ENCODE data around the gene ZNF789.
"Not testable (repeated sequence)": the region's sequence is repeated elsewhere in the genome, so short reads cannot be mapped to it uniquely, and the experiment has no call there.

Gene ZNF789

DNA sequence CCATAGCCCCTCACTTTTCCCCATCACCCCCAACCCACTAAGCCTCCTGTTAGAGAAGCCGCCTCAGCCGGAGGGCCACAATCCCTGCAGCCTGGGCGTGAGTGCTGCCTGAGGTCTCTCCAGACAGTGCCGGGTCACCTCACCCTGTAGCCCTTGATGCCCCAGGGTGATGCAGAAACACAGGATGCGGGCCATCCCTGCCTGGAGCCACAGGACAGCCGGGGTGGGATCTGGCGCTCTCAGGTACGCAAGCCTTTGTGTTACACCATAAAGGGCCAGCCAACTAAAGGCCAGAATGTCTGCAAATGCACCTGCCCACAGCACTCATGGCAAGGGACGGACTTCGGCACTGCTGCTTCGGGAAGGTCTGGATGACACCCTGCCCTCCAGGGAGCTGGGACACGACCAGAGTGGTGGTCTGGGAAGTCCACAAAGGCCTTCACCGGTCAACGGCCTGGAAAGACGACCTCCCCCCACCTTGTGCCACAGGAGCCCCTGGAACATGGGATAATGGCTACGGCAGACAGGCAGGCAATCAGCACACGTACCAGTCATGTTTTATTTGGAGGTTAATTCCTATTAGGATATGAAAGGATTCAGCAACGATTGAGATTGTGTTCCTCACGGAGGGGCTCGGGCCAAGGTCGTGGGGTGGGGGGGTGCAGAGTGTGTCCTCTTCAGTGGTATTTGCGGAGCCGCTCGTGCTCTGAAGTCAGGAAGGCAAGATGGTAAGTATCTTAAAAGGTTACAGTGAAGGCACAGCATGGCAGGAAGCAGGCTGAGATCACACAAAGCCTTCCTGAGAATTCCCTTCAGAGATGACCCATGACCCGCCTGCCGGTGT lies 14.8 kb upstream of the ZNF789 start:
- DNase-seq = no peak

DNA sequence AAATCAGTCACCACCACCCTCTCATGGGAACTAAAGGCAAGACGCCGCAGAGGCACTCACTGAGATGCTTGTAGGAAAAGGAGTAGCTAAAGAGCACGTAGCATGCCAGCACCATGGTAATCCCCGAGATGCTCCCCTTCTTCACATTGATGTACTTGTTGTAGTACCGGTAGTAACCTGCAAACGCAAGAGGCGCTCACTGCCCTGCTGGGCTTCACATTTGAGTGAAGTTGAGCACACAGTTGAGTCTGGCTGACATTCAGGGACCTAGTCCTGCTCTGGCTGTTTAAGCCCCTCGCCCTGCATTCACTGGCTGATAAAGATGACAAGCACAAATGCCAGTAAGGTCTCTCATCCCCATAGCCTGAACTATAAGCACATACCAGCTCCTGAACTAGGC lies 13.6 kb upstream of the ZNF789 start:
- DNase-seq = no peak

DNA sequence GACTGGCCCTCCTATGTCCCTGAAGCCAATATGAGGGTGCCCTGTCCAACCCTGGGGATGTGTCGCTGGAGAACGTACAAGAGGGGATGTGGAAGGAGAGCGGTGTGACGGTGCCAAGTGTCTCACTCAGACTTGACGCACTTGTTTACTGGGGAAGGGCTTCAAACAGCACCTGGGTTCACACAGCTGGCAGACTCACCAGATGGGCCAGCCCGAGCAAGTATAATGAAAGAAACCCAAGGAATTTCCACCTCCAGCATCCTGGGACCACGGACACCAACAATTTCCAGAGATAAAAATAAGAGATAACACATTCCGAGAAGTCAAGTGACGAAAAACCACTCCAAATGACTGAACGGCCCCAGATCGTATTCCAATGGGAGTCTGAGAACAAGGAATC lies 12.0 kb upstream of the ZNF789 start:
- no peak for DNase-seq

DNA sequence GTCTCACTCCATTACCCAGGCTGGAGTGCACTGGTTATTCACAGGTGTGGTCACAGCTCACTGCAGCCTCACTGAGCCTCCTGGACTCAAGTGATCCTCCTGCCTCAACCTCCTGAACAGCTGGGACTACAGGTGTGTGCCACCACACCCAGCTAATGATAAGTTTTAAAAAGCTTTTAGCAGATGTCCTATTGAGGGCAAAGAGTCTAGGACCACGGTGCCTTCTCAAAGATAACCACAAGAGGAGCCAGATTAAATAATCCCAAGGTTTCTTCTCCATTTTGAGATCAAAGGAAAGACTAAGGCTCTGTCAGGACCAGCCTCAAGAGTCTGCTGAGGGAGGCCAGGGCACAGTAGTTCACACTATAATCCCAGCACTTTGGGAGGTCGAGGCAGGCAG lies 11.5 kb upstream of the ZNF789 start:
- DNase-seq = no peak

DNA sequence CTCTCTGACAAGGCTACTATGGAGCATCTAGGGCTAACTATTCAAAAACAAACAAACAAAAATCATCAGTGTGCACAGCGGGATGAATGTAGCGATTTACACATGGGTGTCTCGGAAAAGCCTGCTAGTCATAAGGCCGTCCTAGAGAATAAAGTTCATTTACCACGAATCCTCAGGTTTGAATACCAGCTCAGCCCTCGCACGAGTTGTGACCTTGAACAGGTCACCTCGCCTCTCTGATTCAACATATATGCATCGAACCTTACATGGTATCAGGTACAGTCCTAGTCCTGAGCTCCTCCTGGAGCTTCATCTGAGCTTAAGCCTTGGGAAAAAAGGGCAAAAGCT lies 7.3 kb upstream of the ZNF789 start:
- DNase-seq = no peak

DNA sequence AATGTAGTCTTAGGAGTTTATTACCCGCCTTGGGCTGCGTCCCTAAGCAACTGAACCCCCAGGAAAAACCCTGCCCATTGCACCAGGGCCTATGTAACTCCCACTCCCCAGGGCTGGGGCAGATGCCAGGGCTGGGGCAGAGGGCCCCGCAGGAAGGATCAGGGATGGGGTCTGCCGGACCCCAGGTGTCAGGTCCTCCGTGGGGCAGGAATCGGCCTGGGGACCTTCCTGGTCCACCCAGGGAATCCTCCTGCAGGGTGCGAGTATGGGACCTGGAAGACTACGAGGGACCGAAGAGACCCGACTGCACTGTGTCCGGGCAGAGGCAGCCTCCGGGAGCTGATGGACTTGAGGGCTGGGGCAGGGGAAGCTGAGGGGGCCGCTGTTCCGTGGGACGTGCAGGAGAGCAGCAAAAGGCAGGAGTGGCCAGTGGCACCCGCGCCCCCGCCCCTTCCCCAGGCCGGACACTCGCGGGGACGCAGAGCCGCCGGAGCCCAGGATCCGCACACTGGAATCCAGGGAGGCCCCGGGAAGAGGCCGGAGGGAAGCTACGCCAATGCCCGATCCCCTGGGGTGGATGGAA lies 4.3 kb upstream of the ZNF789 start:
- no peak for DNase-seq

DNA sequence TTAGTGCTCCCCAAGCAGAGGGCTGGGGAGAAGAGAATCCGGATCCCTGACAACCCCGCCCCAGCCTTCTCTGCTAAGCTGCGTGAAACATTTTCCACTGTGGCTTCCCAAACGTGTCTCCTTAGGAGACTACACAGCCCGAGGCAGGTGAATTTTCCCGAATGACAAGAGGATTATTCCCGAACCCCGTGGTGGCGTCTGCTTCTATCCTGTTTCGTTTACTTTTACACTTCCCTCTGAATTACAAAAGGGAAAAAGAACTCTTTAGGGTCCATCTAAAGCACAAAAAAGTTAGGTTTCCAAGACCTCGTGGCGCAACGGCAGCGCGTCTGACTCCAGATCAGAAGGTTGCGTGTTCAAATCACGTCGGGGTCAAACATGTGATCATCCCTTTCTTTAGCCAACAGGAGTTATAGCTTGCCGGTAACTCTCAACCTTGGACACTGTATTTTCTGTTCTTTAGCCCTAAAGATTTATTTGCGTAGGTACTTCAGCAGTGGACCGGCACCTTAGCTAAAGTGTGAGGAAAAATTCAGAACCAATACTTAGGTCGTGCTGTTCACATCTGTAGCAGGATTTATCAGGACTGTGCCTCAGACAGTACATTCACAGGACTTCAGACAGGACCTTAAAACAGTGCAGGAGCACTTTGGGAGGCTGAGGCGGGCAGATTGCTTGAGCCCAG lies 3.2 kb upstream of the ZNF789 start:
- no peak for DNase-seq

DNA sequence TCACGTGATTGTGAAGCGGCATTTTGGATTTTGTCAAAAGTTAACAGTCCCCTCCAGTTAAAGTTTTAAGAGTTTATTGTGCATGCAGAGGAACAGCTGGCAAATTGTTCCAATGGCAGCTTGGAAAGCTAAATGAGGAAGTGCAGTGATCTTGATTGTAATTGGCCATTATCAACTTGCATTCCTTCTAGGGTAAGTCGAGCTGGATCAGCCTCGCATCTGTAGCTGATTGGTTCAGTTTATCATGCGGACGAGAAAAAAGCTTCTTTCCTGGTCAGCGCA lies 566 bp downstream of the ZNF789 start:
- no peak for DNase-seq

DNA sequence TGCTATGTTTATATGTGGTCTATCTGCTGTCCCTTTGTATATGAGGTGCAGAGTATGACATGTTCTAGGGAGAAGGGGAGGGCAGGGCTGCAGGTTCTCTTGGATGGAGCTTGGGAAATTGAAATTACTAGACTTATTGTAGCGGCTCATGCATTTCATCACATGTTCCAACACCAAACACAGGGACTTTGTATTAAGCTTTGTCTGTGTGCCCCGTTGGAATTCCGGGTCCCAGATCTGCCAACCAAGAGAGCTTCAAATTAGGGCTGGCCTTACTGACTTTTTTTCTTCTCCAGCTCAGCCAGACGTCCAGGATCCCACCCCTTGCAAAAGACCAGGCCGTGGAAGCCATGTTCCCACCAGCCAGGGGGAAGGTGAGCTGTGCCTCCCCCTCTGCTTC lies 3.4 kb downstream of the ZNF789 start:
- DNase-seq = no peak

DNA sequence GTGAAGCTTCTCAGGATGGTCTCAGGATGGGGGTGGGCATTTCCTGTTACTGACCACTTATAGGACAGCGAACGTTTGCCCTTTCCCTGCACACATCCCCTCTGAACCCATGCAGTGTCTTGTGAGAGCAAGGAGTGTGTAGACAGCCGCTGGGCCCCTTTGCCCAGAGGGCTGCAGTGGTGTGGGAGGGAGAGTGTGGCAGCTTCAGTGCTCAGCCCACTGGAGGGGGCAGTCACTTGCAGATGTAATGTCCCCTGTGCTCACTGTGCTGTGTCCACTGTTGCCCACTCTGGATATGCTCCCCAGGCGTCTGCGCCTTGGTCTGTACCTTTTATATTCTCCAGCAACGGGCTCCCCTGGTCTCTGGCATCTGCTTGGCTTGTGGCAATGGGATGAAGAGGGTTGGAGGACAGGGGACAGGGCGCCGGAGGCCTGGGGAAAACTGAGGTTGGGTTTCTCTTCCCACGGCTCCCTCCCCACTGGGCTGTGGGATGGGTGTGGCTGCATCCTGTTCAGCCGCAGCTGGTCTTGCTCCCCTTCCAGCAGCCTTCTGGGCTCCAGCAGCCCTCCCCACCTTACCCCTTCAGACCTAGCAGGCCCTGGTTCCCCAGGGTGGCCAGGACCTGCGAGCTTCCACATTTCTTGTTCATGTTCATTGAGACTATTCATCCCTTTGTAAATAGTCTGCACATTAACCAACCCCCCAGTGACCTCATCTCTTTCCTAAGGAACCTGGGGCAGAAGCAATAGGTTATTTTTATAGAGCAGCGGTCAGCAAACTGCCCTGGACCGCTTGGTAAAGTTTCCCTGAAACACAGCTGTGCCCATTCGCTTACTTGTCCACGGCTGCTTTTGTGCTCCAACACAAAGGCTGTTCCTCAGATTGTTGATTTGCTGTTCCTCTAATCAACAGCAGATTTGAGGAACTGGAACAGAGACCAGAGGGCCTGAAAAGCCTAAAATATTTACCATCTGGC lies 6.1 kb downstream of the ZNF789 start:
- no peak for DNase-seq

DNA sequence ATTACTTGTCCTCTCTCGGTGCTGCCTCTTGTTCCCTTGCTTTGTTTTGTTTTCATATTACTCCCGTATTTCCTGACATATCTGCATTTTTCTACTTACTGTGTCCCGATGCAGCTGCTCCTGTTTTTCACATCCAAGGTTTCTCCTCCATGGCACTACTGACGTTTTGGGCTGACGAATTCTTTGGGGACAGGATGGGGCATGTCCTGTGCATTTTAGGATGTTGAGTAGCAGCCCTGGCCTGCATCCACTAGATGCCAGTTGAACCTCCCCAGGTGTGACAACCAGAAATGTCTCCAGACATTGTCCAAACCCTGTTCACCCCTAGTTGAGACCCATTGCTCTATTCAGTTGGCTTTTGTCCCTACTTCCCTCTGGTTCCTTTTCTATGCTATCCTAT lies 12.4 kb downstream of the ZNF789 start:
- DNase-seq = no peak

DNA sequence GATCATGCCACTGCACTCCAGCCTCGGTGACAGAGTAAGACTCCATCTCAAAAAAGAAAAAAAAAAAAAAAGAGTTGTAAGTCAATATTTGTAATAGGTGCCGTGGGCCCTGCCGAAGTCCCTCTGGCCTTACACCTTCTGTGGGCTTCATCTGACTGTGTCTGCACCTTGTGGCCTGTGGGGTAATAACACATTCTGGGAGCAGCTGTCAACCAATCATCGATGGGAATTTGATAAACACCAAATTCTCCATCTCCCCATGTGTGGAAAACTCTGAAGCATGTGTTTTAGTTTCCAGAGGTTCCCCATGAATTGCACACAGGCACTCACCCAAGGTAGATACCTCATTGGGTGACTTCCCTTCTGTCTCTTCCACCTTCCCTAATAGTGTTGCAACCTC lies 16.5 kb downstream of the ZNF789 start:
- DNase-seq = no peak

DNA sequence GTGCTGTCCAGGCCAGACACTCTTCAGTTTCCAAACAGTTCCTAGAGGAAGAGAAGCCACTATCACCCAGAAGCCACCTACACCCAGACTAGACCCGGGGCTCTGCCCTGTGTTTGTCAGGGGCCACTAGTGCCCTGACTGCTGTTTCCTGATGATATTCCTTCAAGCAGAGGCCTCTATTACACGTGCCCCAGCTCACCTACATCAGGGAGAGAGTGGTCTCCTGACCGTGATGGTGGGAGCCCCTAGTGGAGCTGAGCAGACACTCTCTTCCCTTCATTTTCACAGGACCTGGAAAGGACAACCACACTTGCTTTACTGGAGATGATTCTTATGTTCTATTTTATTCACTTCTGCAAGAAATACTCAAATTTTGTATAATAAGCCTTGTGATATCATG lies 18.2 kb downstream of the ZNF789 start:
- DNase-seq = no peak

DNA sequence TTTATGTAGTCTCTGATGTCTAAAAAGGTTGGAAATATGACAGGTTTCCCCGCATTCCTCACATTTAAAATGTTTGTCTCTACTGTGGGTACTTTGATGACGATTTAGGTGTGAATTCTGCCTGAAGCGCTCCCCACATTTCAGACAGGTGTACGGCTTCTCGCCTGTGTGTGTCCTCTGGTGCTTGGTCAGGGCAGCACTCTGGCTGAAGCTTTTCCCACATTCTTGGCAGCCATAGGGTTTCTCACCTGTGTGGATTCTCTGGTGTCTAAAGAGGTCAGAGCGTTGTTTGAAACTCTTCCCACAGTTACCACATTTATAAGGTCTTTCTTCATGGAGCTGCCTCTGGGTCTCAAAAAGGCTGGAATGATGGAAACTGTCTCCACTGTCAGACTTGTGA lies 21.1 kb downstream of the ZNF789 start:
- no peak for DNase-seq

DNA sequence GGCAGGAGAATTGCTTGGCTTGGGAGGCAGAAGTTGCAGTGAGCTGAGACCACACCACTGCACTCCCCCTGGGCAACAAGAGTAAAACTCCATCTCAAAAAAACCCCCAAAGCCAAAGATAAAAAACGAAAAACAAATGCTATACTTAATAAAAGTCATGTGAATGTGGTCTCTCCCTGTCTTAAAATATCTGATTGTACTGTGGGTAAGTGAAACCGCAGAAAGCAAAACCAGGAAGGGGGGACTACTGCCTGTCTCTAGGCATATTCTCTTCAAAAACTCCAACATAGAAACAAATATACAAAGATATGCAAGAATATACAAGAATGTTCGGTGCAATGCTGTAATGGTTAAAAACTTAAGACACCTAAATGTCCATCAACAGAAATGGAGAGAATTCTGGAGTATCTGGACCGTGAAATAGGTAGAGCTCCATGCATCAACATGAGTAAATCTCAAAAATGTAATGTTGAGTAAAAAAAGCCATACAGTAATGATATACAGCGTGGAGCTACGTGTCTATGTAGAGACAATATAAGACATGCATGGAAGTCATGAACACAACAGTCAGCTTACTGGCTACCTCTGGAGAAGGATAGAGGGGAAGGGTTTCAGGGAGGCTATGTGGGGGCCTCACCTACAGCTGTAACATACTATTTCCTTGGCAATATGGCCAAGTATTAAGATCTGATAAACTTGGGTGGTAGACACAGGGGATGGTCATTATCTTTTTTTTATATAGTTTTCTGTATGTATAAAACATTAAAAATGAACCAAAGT lies 25.3 kb downstream of the ZNF789 start:
- no peak for DNase-seq

DNA sequence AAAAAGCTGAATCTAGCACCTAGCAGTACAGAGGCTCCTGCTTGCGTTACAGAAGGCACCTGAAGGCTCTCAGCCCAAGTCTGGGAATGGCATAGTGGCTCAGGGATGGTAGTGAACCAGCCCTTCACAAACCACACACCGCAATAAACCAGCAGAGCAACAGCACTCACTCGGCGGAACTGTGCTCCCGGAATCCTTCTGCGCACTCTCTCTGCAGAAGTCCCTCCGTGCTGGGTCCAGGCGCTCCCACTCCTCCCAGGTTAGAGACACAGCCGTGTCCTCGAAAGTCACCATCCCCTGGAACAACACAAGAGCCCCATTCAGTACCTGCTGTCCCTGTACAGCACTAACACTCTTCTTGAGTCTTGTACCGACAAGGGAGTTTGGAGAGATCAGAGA lies 25.9 kb downstream of the ZNF789 start:
- no peak for DNase-seq

DNA sequence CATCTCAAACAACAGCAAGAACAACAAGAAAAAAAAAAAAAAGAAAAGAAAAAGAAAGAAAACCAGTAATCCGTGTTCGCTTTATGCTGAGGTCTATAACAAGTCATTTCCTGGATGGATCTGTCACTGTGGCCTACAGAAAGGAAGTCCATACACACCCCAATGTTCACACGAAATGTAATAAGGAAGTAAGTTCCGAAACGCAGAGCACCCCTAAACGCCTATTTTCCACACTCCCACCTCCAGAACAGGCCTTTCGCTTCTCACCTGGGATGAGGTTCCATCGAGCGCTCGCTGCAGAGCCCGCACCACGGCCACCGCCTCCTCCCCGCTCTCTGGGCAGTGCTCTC lies 26.7 kb downstream of the ZNF789 start:
- no peak for DNase-seq

DNA sequence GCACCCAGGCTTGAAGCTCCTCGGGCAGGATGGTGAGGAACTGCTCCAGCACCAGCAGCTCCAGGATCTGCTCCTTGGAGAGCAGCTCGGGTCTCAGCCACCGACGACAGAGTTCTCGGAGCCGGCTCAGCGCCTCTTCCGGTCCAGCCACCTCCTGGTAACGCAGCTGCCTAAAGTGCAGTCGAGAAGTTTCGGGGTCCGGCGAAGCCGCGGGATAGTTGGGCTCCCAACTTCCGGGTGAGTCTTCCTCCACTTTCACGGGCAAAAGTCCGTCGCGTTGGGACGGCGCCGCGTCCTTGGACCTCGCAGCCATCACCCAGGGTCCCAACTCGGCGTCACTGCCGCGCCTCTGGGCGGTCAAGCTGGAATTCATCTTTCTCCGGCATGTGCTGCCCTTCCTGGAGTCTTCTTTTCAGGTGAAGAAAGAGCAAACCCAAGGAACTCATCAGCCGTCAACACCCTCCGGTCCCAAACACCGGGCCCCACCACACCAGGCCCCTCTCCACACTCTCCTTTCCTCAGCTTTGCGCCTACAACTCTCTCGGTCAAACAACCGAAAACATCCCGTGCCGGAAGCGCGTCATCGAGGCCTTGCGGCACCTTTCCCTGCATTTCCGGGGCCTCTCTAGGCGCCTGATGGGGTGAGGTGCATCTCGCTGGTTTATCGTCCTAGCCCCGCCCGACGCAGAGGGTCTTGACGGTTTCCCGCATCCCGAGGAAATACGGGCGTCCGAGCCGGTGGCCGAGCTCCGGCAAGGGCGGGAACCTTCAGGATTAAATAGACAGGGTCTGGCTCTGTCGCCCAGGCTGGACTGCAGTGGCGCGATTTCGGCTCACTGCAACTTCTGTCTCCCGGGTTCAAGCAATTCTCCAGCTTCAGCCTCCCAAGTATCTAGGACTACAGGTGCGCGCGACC lies 27.3 kb downstream of the ZNF789 start, which contains the start of gene ZNF394:
TSS of gene ZNF394 (minus strand) at position 561 of the 916 bp plus-strand sequence. CDS start at position 373, 188 bp downstream.
- DNase-seq = peak; percentile 80

DNA sequence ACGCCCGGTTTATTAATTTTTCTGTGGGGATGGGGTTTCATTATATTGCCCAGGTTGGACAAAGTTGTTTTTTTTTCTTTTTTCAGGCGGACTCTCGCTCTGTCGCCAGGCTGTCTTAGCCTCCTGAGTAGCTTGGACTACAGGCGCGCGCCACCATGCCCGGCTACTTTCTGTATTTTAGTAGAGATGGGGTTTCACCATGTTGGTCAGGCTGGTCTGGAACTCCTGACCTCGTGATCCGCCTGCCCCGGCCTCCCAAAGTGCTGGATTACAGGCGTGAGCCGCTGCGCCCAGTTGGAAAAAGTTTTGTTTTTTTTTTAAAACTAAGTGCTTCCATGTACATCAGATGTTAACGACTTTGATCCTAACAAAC lies 27.9 kb downstream of the ZNF789 start:
- DNase-seq = no peak

DNA sequence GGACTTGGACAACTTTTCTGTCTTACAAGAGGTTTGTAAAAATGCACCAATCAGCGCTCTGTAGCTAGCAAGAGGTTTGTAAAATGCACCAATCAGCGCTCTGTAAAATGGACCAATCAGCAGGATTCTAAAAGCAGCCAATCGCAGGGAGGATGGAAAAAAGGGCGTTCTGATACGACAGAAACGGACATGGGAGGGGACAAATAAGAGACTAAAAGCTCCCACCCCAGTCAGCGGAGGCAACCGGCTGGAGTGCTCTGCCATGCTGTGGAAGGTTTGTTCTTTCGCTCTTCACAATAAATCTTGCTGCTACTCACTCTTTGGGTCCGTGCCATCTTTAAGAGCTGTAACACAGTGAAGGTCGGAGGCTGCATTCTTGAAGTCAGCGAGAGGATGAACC lies 28.5 kb downstream of the ZNF789 start:
- not testable (repeated sequence) for DNase-seq

DNA sequence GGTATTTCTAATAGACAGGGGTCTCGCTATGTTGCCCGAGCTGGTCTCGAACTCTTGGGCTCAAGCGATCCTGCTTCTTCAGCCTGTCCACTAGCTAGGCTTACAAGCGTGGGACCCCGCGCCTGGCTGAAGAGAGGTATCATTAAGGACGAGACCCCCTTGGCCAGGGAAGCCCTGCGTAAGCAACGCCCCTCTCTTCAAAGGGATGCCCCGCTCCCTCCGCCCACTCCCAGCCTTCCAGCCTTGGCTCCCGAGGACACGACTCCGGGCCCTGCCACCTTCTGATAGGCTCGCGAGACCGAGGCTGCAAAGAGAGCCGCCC lies 31.6 kb downstream of the ZNF789 start:
- no peak for DNase-seq
